Measurements from ENCODE around the gene ISL2. TPM values are rescaled to one million over a fixed set of nuclear protein-coding genes. Genes with fewer than 3 reads are reported as not detected.

Gene ISL2
- total RNA-seq, 1 experiment from 2014 or later = 0.15 TPM

DNA sequence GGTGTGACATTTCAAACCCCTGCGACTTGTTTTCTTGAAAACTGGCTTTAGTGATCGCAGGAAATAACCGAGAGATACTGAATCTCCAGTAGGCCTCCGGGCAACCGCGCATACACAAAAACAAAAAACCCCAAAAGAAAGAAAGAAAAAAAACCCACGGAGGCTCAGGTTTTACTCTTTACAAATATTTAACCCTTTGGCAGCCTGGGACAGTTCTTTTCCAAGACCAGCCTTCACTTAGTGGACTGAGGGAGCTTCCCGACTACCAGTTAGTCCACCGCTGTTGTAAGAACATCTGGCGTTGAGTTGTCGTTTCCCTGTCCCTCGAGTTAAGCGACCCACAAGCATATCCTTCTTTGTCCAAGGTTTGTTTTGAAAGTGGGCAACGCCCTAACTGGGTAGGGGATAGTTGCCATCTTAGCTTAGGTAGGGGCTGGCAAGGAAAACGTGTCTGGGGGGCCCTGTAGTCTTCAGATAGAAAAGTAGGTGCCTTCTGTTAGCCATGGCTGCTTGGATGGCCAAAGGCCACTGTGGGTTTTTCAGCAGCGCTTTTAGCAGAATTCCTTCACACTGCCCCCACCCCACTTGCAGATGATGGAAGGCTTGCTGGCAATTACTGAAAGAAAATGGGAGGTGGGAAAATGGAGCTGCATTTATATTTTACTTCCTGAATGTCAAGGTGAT is 6.9 kb downstream of the ISL2 start:
- H3K79me1 ChIP-seq (ENCODE audit: insufficient read depth, low read depth, low read length, poor library complexity, severe bottlenecking) = no peaks in the 10 kb centered on the region
- Mint-ChIP-seq H3K9me3 (peaks cover 6 to 9% of the 10 kb centered on the region in 2 experiments; a peak in 4 of 5 replicates), H3K4me3 (peak overlapping the region in 1 of 2 experiments; percentile 5; a peak in 1 of 5 replicates), H3K27me3 (ENCODE audit: low read depth) (peaks cover 97% of the 10 kb centered on the region), H3K4me1 (peaks cover 21 to 46% of the 10 kb centered on the region in 2 experiments), H3K36me3 (ENCODE audit: insufficient read depth in 1 of 3, low read depth in 3 of 3) (peaks cover 0 to 2% (median 0%) of the 10 kb centered on the region in 3 experiments; a peak in 1 of 7 replicates), H3K27ac (no peak overlapping the region)
- no peak overlapping the region for H2BK20ac ChIP-seq (ENCODE audit: low read depth, low read length, poor library complexity, severe bottlenecking)
- no peak overlapping the region for H4K5ac ChIP-seq (ENCODE audit: insufficient read length, low read depth, low read length)
- no peaks in the 10 kb centered on the region for H3K79me2 ChIP-seq (ENCODE audit: insufficient read depth, low read length)
- no peaks in the 10 kb centered on the region for H3K9me3 ChIP-seq (ENCODE audit: control insufficient read depth, low read depth, low read length)
- H3K23ac ChIP-seq (ENCODE audit: insufficient read length, low read depth, low read length) = no peak overlapping the region
- no peak overlapping the region for H3K18ac ChIP-seq (ENCODE audit: insufficient read length, low read depth, low read length)
- H3K4me1 ChIP-seq (ENCODE audit: insufficient read depth, low read length) = peaks cover 3% of the 10 kb centered on the region; the same call in 1 of the 2 replicates
- no peak overlapping the region for H3K14ac ChIP-seq (ENCODE audit: insufficient read depth, low read length)
- no CpG with 5 or more reads among the region's 16 CpGs for WGBS (ENCODE audit: extremely low coverage, insufficient read length, low lambda C conversion rate)
- no peak overlapping the region for H3K56ac ChIP-seq (ENCODE audit: insufficient read length, low read depth, low read length)
- H3K4me2 ChIP-seq (ENCODE audit: insufficient read depth, insufficient read length, low read length) = no peak overlapping the region
- H3K23me2 ChIP-seq (ENCODE audit: insufficient read length, low read depth, low read length, poor library complexity, severe bottlenecking) = peaks cover 13% of the 10 kb centered on the region
- H3T11ph ChIP-seq (ENCODE audit: low read length) = no peak overlapping the region
- H3K27ac ChIP-seq (ENCODE audit: insufficient read length, low read depth, low read length) = no peak overlapping the region
- H2BK120ac ChIP-seq (ENCODE audit: low read depth, low read length, poor library complexity, severe bottlenecking) = no peak overlapping the region
- no peak overlapping the region for H2AK5ac ChIP-seq (ENCODE audit: insufficient read length, low read length)
- H3K9ac ChIP-seq (ENCODE audit: extremely low read depth, insufficient read length, low read length) = no peak overlapping the region
- no peak overlapping the region for H2BK5ac ChIP-seq (ENCODE audit: insufficient read length, low read length)
- no peak for DNase-seq
- H3K4ac ChIP-seq (ENCODE audit: low read depth, low read length) = no peak overlapping the region
- no peak overlapping the region for H2AFZ ChIP-seq (ENCODE audit: low read length)
- TF ChIP-seq, protein P1, sequence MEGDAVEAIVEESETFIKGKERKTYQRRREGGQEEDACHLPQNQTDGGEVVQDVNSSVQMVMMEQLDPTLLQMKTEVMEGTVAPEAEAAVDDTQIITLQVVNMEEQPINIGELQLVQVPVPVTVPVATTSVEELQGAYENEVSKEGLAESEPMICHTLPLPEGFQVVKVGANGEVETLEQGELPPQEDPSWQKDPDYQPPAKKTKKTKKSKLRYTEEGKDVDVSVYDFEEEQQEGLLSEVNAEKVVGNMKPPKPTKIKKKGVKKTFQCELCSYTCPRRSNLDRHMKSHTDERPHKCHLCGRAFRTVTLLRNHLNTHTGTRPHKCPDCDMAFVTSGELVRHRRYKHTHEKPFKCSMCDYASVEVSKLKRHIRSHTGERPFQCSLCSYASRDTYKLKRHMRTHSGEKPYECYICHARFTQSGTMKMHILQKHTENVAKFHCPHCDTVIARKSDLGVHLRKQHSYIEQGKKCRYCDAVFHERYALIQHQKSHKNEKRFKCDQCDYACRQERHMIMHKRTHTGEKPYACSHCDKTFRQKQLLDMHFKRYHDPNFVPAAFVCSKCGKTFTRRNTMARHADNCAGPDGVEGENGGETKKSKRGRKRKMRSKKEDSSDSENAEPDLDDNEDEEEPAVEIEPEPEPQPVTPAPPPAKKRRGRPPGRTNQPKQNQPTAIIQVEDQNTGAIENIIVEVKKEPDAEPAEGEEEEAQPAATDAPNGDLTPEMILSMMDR (conservative IDR thresholded peaks at IDR 0.05) = no peak
- no peak overlapping the region for H4K91ac ChIP-seq (ENCODE audit: insufficient read length, low read depth, low read length)
- H4K20me1 ChIP-seq (ENCODE audit: control insufficient read depth, insufficient read depth, insufficient read length) = no peaks in the 10 kb centered on the region
- no peak overlapping the region for H4K8ac ChIP-seq (replicated peaks; ENCODE audit: insufficient read length, low read depth, low read length)
- no peak overlapping the region for H2BK12ac ChIP-seq (ENCODE audit: insufficient read length, low read depth, low read length)
- peaks cover 76% of the 10 kb centered on the region for H3K27me3 ChIP-seq (ENCODE audit: insufficient read depth, low read length)
- no peak overlapping the region for H2BK15ac ChIP-seq (ENCODE audit: low read depth, low read length)

All from H9 (cell line).